ENCODE data around the gene CYBC1. TPM values are rescaled to one million over a fixed set of nuclear protein-coding genes. Genes with fewer than 3 reads are reported as not detected.

CYBC1 gene
- polyA plus RNA-seq, 1 donor (not counting 4 experiments of a cell fraction or from before 2014, with no cell fraction given) = 30.2 TPM

DNA sequence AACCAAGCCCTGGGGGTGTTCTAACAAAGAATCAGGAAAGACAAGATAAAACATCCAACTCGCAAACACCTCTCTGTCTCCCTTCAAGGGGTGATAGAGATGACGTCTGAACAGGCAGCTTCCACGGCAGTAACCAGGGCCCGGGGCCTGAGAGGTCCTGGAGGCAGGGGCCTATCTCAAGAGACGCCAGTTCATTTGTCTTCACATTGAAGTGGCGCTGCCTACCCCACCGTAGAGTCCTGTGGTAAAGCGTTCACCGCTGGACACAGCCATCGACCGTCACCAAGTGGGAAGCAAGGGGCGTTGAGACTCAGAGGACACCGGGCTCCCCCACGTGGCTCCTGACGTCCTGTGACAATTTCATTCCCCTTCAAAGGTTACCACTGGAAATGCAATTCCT lies 57.6 kb downstream of the CYBC1 start:
- Histone ChIP-seq H3K9me3 (ENCODE audit: control insufficient read depth, low read depth, low read length) (no peaks in the 10 kb centered on the region), H3K27ac (ENCODE audit: control insufficient read depth, insufficient read depth, low read length) (no peak overlapping the region), H3K9ac (ENCODE audit: control insufficient read depth, extremely low read depth, insufficient read depth, low read length) (no peak overlapping the region), H3K36me3 (ENCODE audit: control insufficient read depth in 2 of 2, extremely low read depth in 1 of 2, insufficient read depth in 2 of 2, low read length in 2 of 2) (peaks cover 0 to 3% of the 10 kb centered on the region in 2 experiments), H3K9me1 (ENCODE audit: control insufficient read depth, extremely low read depth, insufficient read depth, low read length) (no peaks in the 10 kb centered on the region), H3K79me2 (ENCODE audit: control insufficient read depth, insufficient read depth, low read length) (no peaks in the 10 kb centered on the region), H4K20me1 (ENCODE audit: control insufficient read depth, extremely low read depth, insufficient read depth, low read length) (no peaks in the 10 kb centered on the region), H3K4me1 (ENCODE audit: control insufficient read depth, extremely low read depth, insufficient read depth, low read length) (no peaks in the 10 kb centered on the region), H3K4me3 (ENCODE audit: control insufficient read depth in 2 of 3, extremely low read depth in 1 of 3, insufficient read depth in 2 of 3, low read depth in 1 of 3, low read length in 3 of 3) (no peak overlapping the region), H2AFZ (ENCODE audit: control insufficient read depth, low read length) (no peak overlapping the region), H3K4me2 (ENCODE audit: control insufficient read depth, extremely low read depth, insufficient read depth, low read depth, low read length) (no peak overlapping the region), H3K27me3 (ENCODE audit: control insufficient read depth, extremely low read depth, insufficient read depth, low read length) (peaks cover 2% of the 10 kb centered on the region)
- no peak for FAIRE-seq
- dilution Hi-C loops (cut with MboI; ENCODE audit: extremely low pct_ligation_motif_present, low sequenced_read_pairs) = no loop called here
- TF ChIP-seq EZH2 (IDR thresholded peaks at IDR 0.05; ENCODE audit: low read length) = no peak
- TF ChIP-seq CTCF (optimal IDR thresholded peaks at IDR 0.05 in 1 of 3, IDR thresholded peaks at IDR 0.05 in 1 of 3, conservative IDR thresholded peaks at IDR 0.05 in 1 of 3; ENCODE audit: extremely low read depth in 1 of 3, insufficient read depth in 2 of 3, low read length in 3 of 3) = no peak
- no peak for DNase-seq (ENCODE audit: low read depth, low spot score)

Small RNA genes within 50 kb of the gene (small RNA-seq; reads per million reads assigned to genes)
- gene RF00019 (ENCODE audit: insufficient read length in 3 of 3, low read depth in 3 of 3, low replicate concordance in 1 of 3) = 0 reads per million in 3 experiments

Other genes starting within 250 kb of the CYBC1 start
- 14.0 to 24.8 TPM (median 19.2 TPM) in 3 replicates for gene CCDC57, start 237.9 kb downstream of the CYBC1 start, polyA plus RNA-seq
- 35.7 to 112 TPM (median 40.7 TPM) in 3 replicates for gene SLC16A3, start 221.7 kb downstream of the CYBC1 start, polyA plus RNA-seq
- 61.8 to 173 TPM (median 86.0 TPM) in 3 replicates for gene CSNK1D, start 177.1 kb downstream of the CYBC1 start, polyA plus RNA-seq
- gene CD7, start 133.1 kb downstream of the CYBC1 start, polyA plus RNA-seq = 0.05 TPM in 1 of 3 replicates, not detected in the others
- 1.7 to 2.2 TPM (median 2.0 TPM) in 3 replicates for gene SECTM1, start 117.0 kb downstream of the CYBC1 start, polyA plus RNA-seq
- gene TEX19, start 91.5 kb downstream of the CYBC1 start, polyA plus RNA-seq = 0.06 TPM in 1 of 3 replicates, not detected in the others
- gene UTS2R, start 79.0 kb downstream of the CYBC1 start, polyA plus RNA-seq = not detected in 3 replicates
- 5.6 to 7.8 TPM (median 6.6 TPM) in 3 replicates for gene HEXD, start 32.4 kb downstream of the CYBC1 start, polyA plus RNA-seq
- 10.8 to 21.6 TPM (median 15.3 TPM) in 3 replicates for gene OGFOD3, start 32.2 kb downstream of the CYBC1 start, polyA plus RNA-seq
- gene NARF, start 8.0 kb upstream of the CYBC1 start, polyA plus RNA-seq = 31.9 to 36.8 TPM (median 32.9 TPM) in 3 replicates
- 39.4 to 43.9 TPM (median 43.8 TPM) in 3 replicates for gene FOXK2, start 69.0 kb upstream of the CYBC1 start, polyA plus RNA-seq
- 77.2 to 92.4 TPM (median 89.2 TPM) in 3 replicates for gene WDR45B, start 197.7 kb upstream of the CYBC1 start, polyA plus RNA-seq
- gene RAB40B, start 247.9 kb upstream of the CYBC1 start, polyA plus RNA-seq = 10.6 to 15.1 TPM (median 11.4 TPM) in 3 replicates

Measured in keratinocyte (primary cell).